Measurements from ENCODE around the gene ITPK1. TPM values are rescaled to one million over a fixed set of nuclear protein-coding genes. Genes with fewer than 3 reads are reported as not detected.

ITPK1 gene
- total RNA-seq, 1 experiment from 2014 or later, result 38.5 TPM

- Histone ChIP-seq H3K4me1 (ENCODE audit: insufficient read depth, low read length, poor library complexity, severe bottlenecking) (no peaks in the 10 kb centered on the region), H3K9me3 (ENCODE audit: low read depth, low read length, poor library complexity, severe bottlenecking) (no peaks in the 10 kb centered on the region), H3K27ac (ENCODE audit: low read depth, low read length, poor library complexity, severe bottlenecking) (no peak overlapping the region), H3K36me3 (ENCODE audit: insufficient read depth, low read length, poor library complexity, severe bottlenecking) (no peaks in the 10 kb centered on the region), H3K27me3 (replicated peaks; ENCODE audit: insufficient read depth, low read depth, low read length, poor library complexity) (no peaks in the 10 kb centered on the region), H3K4me3 (ENCODE audit: low read depth, low read length, poor library complexity, severe bottlenecking) (no peak overlapping the region)
- ChIA-PET CTCF (no interaction called here), POLR2A (ENCODE audit: low non-redundant PET) (no interaction called here)
- TF ChIP-seq CTCF (conservative IDR thresholded peaks at IDR 0.05; ENCODE audit: low read depth, low read length), result no peak
- no peak for TF ChIP-seq EZH2 (IDR thresholded peaks at IDR 0.05; ENCODE audit: borderline replicate concordance, low read depth, low read length, poor library complexity, severe bottlenecking)
- DNase-seq (ENCODE audit: low spot score), result no peak
- no TSS peak for BruUV-seq (replicated peaks)
- intact Hi-C loops (cut with micrococcal nuclease; ENCODE audit: unreplicated experiment), result no loop called here
These were observed 176.0 kb downstream of the ITPK1 start for GRCh38 chr14:92939699-92940098.

GRCh38 chr14:92938890-92939671 is 176.6 kb downstream of the ITPK1 start:
- intact Hi-C loops (cut with micrococcal nuclease; ENCODE audit: unreplicated experiment), result no loop called here
- ChIA-PET CTCF (interaction anchor here (0.6 kb wide), 1 partner anchor 240 kb away, joined by 3 read pairs; no protein-coding TSS in a partner anchor), POLR2A (ENCODE audit: low non-redundant PET) (no interaction called here)
- no peaks in the 10 kb centered on the region for H3K9me3 ChIP-seq (ENCODE audit: low read depth, low read length, poor library complexity, severe bottlenecking)
- H3K27me3 ChIP-seq (replicated peaks; ENCODE audit: insufficient read depth, low read depth, low read length, poor library complexity), result no peaks in the 10 kb centered on the region
- TF ChIP-seq CTCF (conservative IDR thresholded peaks at IDR 0.05; ENCODE audit: low read depth, low read length), result no peak
- no peak for TF ChIP-seq EZH2 (IDR thresholded peaks at IDR 0.05; ENCODE audit: borderline replicate concordance, low read depth, low read length, poor library complexity, severe bottlenecking)
- no peak overlapping the region for H3K4me3 ChIP-seq (ENCODE audit: low read depth, low read length, poor library complexity, severe bottlenecking)
- DNase-seq (ENCODE audit: low spot score), result no peak
- BruUV-seq (replicated peaks), result no TSS peak
- H3K36me3 ChIP-seq (ENCODE audit: insufficient read depth, low read length, poor library complexity, severe bottlenecking), result no peaks in the 10 kb centered on the region
- H3K27ac ChIP-seq (ENCODE audit: low read depth, low read length, poor library complexity, severe bottlenecking), result no peak overlapping the region
- no peaks in the 10 kb centered on the region for H3K4me1 ChIP-seq (ENCODE audit: insufficient read depth, low read length, poor library complexity, severe bottlenecking)

GRCh38 chr14:92938235-92938875 is 177.4 kb downstream of the ITPK1 start:
- no peak for DNase-seq (ENCODE audit: low spot score)
- intact Hi-C loops (cut with micrococcal nuclease; ENCODE audit: unreplicated experiment), result no loop called here
- no TSS peak for BruUV-seq (replicated peaks)
- H3K9me3 ChIP-seq (ENCODE audit: low read depth, low read length, poor library complexity, severe bottlenecking), result no peaks in the 10 kb centered on the region
- no peaks in the 10 kb centered on the region for H3K27me3 ChIP-seq (replicated peaks; ENCODE audit: insufficient read depth, low read depth, low read length, poor library complexity)
- POLR2A ChIA-PET (ENCODE audit: low non-redundant PET), result no interaction called here
- TF ChIP-seq CTCF (conservative IDR thresholded peaks at IDR 0.05; ENCODE audit: low read depth, low read length), result no peak
- TF ChIP-seq EZH2 (IDR thresholded peaks at IDR 0.05; ENCODE audit: borderline replicate concordance, low read depth, low read length, poor library complexity, severe bottlenecking), result no peak
- no peak overlapping the region for H3K4me3 ChIP-seq (ENCODE audit: low read depth, low read length, poor library complexity, severe bottlenecking)
- H3K4me1 ChIP-seq (ENCODE audit: insufficient read depth, low read length, poor library complexity, severe bottlenecking), result no peaks in the 10 kb centered on the region
- CTCF ChIA-PET, result interaction anchor here (0.6 kb wide), 1 partner anchor 241 kb away, joined by 3 read pairs; no protein-coding TSS in a partner anchor
- no peaks in the 10 kb centered on the region for H3K36me3 ChIP-seq (ENCODE audit: insufficient read depth, low read length, poor library complexity, severe bottlenecking)
- no peak overlapping the region for H3K27ac ChIP-seq (ENCODE audit: low read depth, low read length, poor library complexity, severe bottlenecking)

Data from A673 (cell line).